Muscle of arm (tissue), 14 donors: ENCODE results near the gene TRIM38. TPM values are rescaled to one million over a fixed set of nuclear protein-coding genes. Genes with fewer than 3 reads are reported as not detected.
"Not testable (repeated sequence)": the region's sequence is repeated elsewhere in the genome, so short reads cannot be mapped to it uniquely, and the experiment has no call there.

Experiments
- DNase-seq: peaks from one replicate; pipeline ENCODE4 v3.0.0-alpha.2; 2013
- long read RNA-seq, 11 donors: transcript quantifications; one replicate each; lab custom pipeline, GENCODE V29; 2026
- polyA plus RNA-seq, 12 donors: library from polyadenylated mRNA; unstranded; fragments of 120-200 nt; gene quantifications; one replicate each; pipeline ENCODE4 v1.2.1, GENCODE V29; 2013; ENCODE audit not compliant: insufficient read length in 12 of 12

Gene TRIM38
- 10 to 100 TPM in 2 of 12 donors, 1 to 10 TPM in 9, not detected in 1; 5.0 to 12.6 (median 6.9) TPM for polyA plus RNA-seq
- long read RNA-seq, donor 1, full-length matches to known transcripts = 1 of 1 reads
- long read RNA-seq, donor 1, partial matches to known transcripts = 0 of 1 reads
- long read RNA-seq, donor 1, other reads (novel, unspliced or antisense) = 0 of 1 reads
- long read RNA-seq, donor 2 = 0 reads
- long read RNA-seq, donor 3, full-length matches to known transcripts = 1 of 1 reads
- long read RNA-seq, donor 3, partial matches to known transcripts = 0 of 1 reads
- long read RNA-seq, donor 3, other reads (novel, unspliced or antisense) = 0 of 1 reads
- long read RNA-seq, donor 4 = 0 reads
- long read RNA-seq, donor 5, full-length matches to known transcripts = 1 of 1 reads
- long read RNA-seq, donor 5, partial matches to known transcripts = 0 of 1 reads
- long read RNA-seq, donor 5, other reads (novel, unspliced or antisense) = 0 of 1 reads
- long read RNA-seq, donor 6 = 0 reads
- long read RNA-seq, donor 7 = 0 reads
- long read RNA-seq, donor 8, full-length matches to known transcripts = 3 of 3 reads
- long read RNA-seq, donor 8, partial matches to known transcripts = 0 of 3 reads
- long read RNA-seq, donor 8, other reads (novel, unspliced or antisense) = 0 of 3 reads
- long read RNA-seq, donor 9, full-length matches to known transcripts = 1 of 1 reads
- long read RNA-seq, donor 9, partial matches to known transcripts = 0 of 1 reads
- long read RNA-seq, donor 9, other reads (novel, unspliced or antisense) = 0 of 1 reads
- long read RNA-seq, donor 10, full-length matches to known transcripts = 1 of 1 reads
- long read RNA-seq, donor 10, partial matches to known transcripts = 0 of 1 reads
- long read RNA-seq, donor 10, other reads (novel, unspliced or antisense) = 0 of 1 reads
- long read RNA-seq, donor 11, partial matches to known transcripts = 8 of 8 reads
- long read RNA-seq, donor 11, other reads (novel, unspliced or antisense) = 0 of 8 reads

- peak; percentile 88 for DNase-seq
These were observed at the start of gene TRIM38 for GRCh38 chr6:25962149-25963127. Gene TRIM38 (plus strand): TSS chr6:25962802. CDS start chr6:25966523, 3,721 bp downstream.

DNA sequence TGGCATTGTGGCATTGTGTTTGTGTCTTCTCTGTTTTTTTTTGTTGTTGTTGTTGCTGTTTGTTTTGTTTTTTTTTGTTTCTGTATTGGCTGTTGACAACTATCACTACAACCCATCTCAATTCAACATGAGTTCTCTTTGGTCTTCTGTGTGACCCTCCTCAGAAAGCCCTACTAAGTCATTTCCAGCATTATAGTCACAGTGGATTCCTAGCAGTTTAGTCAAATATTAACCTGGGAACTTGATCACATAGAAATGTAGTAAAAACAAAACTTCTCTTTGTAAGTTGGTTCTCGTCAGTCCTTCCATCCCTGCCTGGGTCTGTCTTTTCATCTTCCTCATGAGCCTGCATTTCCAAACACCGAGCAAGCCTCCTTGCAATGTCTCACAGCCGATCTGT, 48.9 kb upstream of the TRIM38 start:
- DNase-seq = no peak

DNA sequence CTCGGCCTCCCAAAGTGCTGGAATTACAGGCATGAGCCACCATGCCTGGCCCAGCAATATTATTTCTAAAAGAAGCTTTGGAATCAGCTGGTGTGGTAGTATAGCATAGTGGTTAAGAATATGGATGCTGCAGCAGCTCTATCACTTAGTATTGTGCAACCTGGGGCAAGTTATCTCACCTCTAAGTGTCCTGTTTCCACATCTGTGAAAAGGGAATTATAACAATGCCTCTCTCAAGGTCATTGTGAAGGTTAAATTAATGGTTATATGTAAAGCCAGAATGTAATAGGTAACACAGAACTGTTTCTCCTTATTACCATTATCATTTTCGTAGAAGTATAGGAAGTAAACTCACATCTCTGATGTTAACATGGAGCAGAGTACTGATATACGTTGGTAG, 46.3 kb upstream of the TRIM38 start:
- DNase-seq = no peak

GRCh38 chr6:25916789-25917490, 45.7 kb upstream of the TRIM38 start:
- no peak for DNase-seq

DNA sequence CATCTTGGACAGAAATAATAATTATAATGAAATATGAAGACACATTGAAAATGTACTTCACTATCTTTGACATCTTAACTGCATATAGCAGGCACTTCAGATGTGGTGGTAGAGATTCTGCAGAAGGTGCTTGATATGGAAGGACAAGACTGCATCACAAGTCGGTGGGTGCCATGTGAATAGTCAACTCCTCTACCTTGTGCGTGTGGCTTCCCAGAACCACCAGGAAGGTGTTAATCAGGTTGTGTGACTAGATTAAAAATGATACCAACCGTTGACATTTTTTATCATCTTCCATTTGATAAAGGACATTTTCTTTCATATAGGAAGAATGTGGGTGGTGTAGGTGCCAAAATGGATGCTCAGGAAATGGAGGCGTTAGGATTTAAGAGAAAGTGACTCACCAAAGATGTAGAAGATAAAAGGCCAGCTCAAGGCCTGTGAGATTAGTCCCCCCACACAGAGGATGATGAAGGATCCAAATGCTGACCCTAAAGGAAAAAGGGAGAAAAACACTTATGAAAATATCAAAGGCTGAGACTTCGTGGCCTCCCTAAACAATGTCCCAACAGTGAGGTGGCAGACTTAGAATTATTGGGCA, 44.4 kb upstream of the TRIM38 start:
- no peak for DNase-seq

DNA sequence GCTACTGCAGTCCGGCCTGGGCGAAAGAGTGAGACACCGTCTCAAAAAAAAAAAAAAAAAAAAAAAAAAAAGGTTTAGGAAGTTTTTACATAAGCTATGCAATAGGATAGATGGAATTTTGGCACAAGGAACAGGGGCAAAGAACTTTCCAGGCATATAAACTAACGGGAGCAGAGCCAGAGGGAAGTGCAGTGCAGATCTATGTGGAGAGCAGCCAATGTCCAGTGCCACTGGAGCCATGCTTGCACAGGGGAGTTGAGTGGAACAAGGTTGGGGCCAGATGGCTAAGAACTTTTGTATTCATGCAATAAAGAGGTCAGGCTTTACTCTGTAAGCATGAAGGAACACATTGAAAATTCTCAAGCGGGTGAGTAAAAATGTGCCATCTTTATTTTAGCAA, 42.9 kb upstream of the TRIM38 start:
- no peak for DNase-seq

DNA sequence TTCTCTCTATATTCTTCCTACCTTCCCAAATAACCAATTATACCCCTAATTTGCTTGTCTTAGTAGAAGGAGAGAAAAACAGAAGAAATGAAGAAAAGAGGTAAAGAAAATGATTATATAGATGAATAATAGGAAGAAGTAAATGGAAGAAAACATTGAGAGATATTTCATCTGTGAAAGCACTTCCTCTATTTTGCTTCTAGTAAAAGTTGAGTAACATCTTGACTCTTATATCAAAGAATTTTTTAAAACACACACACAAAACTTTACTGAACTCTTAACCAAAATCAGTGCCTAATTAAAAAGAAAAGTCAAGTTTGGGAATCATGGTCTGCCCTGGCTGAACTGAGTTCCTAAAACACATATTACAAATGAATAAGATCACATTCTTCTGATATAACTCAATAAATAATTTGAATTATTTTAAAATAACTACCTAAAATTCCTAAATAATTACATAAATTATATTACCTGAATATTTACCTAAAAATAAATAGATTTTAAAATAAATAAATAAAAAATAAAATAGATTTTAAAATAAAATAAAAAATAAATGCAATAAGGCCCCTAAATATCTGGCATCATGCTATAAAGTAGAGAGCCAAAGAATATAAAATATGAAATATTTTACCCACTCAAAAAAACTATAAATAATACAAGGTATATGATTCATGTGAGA, 40.9 kb upstream of the TRIM38 start:
- DNase-seq = no peak

DNA sequence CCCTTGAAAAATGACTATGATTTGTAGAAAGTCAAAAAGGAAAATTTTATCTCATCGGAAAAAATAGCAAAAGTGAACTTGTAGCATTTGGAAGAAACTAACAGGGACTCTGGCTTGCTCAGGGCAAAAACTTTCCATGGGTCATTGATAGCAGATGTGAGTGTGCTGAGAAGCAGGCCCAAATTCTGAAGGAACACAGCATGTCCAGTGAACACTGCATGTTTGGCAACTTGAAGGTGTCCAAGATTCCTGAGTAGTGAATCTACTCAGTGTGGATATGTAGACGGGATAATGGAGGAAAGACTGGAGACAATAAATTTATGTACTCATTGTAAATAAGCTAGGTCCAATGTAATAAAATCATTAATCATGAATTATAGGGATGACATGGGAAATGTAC, 40.3 kb upstream of the TRIM38 start:
- DNase-seq = peak; percentile 23

- no peak for DNase-seq
These were observed 36.7 kb upstream of the TRIM38 start for GRCh38 chr6:25925876-25926275.

DNA sequence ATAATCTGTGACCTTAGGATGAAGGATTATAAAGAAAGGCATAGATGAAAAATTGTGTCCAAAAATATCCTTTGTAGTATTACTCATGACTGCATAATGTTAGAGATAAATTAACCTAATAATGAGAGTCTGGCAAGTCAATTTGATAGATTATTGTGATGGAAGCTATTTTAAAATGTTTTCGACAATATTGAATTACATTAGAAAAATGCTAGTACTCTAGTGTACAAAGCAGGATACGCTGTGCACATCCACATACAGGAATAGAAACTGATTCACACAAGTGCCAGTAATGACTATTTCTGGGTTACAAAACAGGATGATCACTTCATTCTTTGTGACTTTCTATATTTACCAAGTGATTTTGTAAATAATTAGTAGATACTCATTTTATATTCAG, 35.4 kb upstream of the TRIM38 start:
- DNase-seq = no peak

DNA sequence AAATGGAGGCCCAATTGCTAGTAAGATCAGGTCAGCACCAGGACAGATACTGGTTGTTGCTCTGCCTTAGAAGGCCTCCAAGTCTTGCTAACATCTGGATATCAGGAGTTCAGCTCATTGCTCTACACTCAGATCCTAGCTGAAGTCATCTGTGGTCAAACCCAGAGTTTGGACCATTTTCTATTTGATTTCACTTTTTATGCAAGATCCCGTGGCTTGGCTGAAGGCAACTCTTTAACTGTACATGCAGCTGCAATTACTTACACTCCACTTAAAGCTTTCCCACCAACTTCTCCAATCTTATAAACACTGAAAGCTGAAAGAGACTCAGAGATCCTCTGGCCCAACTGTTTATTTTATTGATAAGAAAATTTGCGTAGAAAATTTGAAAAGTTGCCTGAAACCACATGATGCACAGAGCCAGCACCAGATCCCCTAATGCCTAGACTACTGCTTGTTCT, 34.8 kb upstream of the TRIM38 start:
- peak; percentile 8 for DNase-seq

GRCh38 chr6:25928562-25929324, 33.9 kb upstream of the TRIM38 start:
- no peak for DNase-seq

GRCh38 chr6:25929785-25930184, 32.8 kb upstream of the TRIM38 start:
- not testable (repeated sequence) for DNase-seq

GRCh38 chr6:25930532-25931410, 31.8 kb upstream of the TRIM38 start, which contains the start of gene SLC17A2:
Gene SLC17A2 (minus strand): TSS chr6:25930691. CDS start chr6:25925796, 4,895 bp downstream.
- no peak for DNase-seq

DNA sequence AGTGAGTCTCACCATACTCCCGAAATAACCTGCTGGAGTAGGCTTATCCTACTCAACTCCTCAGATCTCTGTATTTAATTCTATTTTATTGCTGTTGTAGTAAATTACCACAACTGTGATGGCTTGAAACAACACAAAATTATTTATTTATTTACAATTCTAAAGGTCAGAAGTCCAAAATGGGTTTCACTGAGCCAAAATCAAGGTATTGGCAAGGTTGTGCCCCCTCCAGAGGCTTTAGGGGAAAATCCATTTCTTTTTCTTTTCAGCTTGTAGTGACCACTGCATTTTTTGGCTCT, 31.2 kb upstream of the TRIM38 start:
- DNase-seq = no peak

DNA sequence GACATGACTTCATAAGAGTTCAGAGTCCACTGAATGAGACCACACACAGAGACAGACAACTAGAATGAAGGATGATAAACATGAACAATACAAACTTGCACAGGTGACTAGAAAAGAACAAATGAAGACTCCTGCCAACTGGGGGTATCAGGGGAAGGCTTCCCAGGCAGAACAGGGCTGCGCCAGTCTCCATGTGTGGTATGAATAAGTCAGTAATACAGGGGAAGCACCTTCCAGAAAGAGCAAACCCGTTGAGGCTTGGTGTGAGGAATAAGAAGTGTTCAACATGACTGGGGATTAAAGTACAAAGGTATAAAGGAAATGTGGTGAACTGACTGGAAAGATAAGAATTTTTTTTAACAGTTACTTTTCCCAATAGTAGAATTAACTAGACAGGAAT, 28.4 kb upstream of the TRIM38 start:
- no peak for DNase-seq

DNA sequence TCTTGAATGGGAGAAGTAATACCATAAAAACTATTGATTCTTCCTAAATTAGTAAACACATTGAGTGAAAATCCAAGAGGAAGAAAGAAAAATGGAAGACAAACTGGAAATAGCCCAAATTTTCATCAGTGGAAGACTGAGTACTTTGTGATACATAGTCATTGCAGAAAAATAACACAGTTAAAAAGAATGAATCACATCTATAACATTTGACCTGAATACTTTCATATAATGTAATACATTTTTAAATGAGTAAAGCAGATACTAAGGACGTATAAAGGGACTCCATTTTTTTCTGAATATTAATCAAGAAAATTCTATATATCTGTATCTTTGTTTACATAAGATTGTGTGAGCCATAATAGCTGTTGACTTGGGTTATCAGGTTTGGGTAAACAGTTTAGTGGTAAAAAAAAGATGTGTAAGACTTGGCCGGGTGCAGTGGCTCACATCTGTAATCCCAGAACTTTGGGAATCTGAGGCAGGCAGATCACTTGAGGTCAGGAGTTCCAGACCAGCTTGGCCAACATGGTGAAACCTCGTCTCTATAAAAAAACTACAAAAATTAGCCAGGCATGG, 27.8 kb upstream of the TRIM38 start:
- no peak for DNase-seq
